ENCODE data around the gene ALKBH1.

Gene ALKBH1

GRCh38 chr14:77710364-77710763, 2.5 kb upstream of the ALKBH1 start:
- ChIA-PET POLR2A (no interaction called here), CTCF (interaction anchor here (1.4 to 1.7 kb wide), 3 partner anchors 10 to 15 kb away, joined by 3 to 6 read pairs (median 3); no protein-coding TSS in a partner anchor)
- no peak for TF ChIP-seq CTCF (IDR thresholded peaks at IDR 0.05; ENCODE audit: control extremely low read depth, extremely low read depth, low read depth, missing control alignments)
- no peak for DNase-seq (ENCODE audit: extremely low spot score)

GRCh38 chr14:77709412-77709811, 1.6 kb upstream of the ALKBH1 start:
- CTCF ChIA-PET, result interaction anchor here (1.7 kb wide), 2 partner anchors 9 to 14 kb away, joined by 3 to 6 read pairs; no protein-coding TSS in a partner anchor

GRCh38 chr14:77708749-77709148, 926 bp upstream of the ALKBH1 start:
- ChIA-PET CTCF (interaction anchor here (1.7 kb wide), 2 partner anchors 8 to 13 kb away, joined by 3 to 6 read pairs; no protein-coding TSS in a partner anchor), POLR2A (no interaction called here)
- DNase-seq (ENCODE audit: extremely low spot score), result no peak
- TF ChIP-seq CTCF (IDR thresholded peaks at IDR 0.05; ENCODE audit: control extremely low read depth, extremely low read depth, low read depth, missing control alignments), result no peak

More at GRCh38 chr14:77709412-77709811, 1.6 kb upstream of the ALKBH1 start:
- POLR2A ChIA-PET, result no interaction called here
- no peak for TF ChIP-seq CTCF (IDR thresholded peaks at IDR 0.05; ENCODE audit: control extremely low read depth, extremely low read depth, low read depth, missing control alignments)
- no peak for DNase-seq (ENCODE audit: extremely low spot score)

- DNase-seq (ENCODE audit: extremely low spot score), result peak; percentile 40
- peak; percentile 6 for TF ChIP-seq CTCF (IDR thresholded peaks at IDR 0.05; ENCODE audit: control extremely low read depth, extremely low read depth, low read depth, missing control alignments)
- POLR2A ChIA-PET, result no interaction called here
- CTCF ChIA-PET, result interaction anchor here (1.4 kb wide), 1 partner anchor 583 kb away, joined by 4 read pairs; no protein-coding TSS in a partner anchor
Measured at GRCh38 chr14:77707355-77707723, 484 bp downstream of the ALKBH1 start.

GRCh38 chr14:77691259-77691658, 16.6 kb downstream of the ALKBH1 start:
- ChIA-PET CTCF (no interaction called here), POLR2A (no interaction called here)
- DNase-seq (ENCODE audit: extremely low spot score), result no peak
- TF ChIP-seq CTCF (IDR thresholded peaks at IDR 0.05; ENCODE audit: control extremely low read depth, extremely low read depth, low read depth, missing control alignments), result no peak

- POLR2A ChIA-PET, result no interaction called here
- no peak for TF ChIP-seq CTCF (IDR thresholded peaks at IDR 0.05; ENCODE audit: control extremely low read depth, extremely low read depth, low read depth, missing control alignments)
- no peak for DNase-seq (ENCODE audit: extremely low spot score)
- CTCF ChIA-PET, result no interaction called here
Measured at GRCh38 chr14:77682158-77682553, 25.7 kb downstream of the ALKBH1 start.
